LNCAP (cell line): ENCODE results near the gene KAT6B.

Experiments used
- CTCF ChIP-seq: fragments of 450-650 bp; IDR thresholded peaks from 2 replicates; pipeline ENCODE4 v1.5.1; 2017; ENCODE audit warnings: mild to moderate bottlenecking

Gene KAT6B

GRCh38 chr10:74867351-74867750 lies 41.0 kb downstream of the KAT6B start:
- no peak for TF ChIP-seq CTCF

- TF ChIP-seq CTCF: no peak
These were observed 42.1 kb downstream of the KAT6B start for GRCh38 chr10:74868392-74868977.

GRCh38 chr10:74869635-74870034 lies 43.2 kb downstream of the KAT6B start:
- TF ChIP-seq CTCF: no peak

GRCh38 chr10:74870191-74870590 lies 43.8 kb downstream of the KAT6B start:
- TF ChIP-seq CTCF: no peak

GRCh38 chr10:74871595-74872382 lies 45.4 kb downstream of the KAT6B start:
- TF ChIP-seq CTCF: no peak

GRCh38 chr10:74873803-74874454 lies 47.5 kb downstream of the KAT6B start:
- no peak for TF ChIP-seq CTCF

- TF ChIP-seq CTCF: no peak
These were observed 48.2 kb downstream of the KAT6B start for GRCh38 chr10:74874649-74875048.
